Activated CD4-positive, CD25-positive, alpha-beta regulatory T cell treated with anti-CD3 and anti-CD28 coated beads, Interleukin-2, amount 50 U/mL, for 72 hours (primary cell): Measurements from ENCODE around the gene MRPL16.

Experiments
- DNase-seq: peaks from one replicate; pipeline ENCODE4 v3.0.0; 2021

The MRPL16 gene

GRCh38 chr11:59770319-59770718 is 40.3 kb downstream of the MRPL16 start:
- no peak for DNase-seq

- DNase-seq = no peak
These were observed 40.8 kb downstream of the MRPL16 start for GRCh38 chr11:59769828-59770227.

- no peak for DNase-seq
These were observed 41.5 kb downstream of the MRPL16 start for GRCh38 chr11:59769111-59769510.

- DNase-seq = no peak
These were observed 43.4 kb downstream of the MRPL16 start for GRCh38 chr11:59767225-59767611.

- DNase-seq = no peak
These were observed 43.9 kb downstream of the MRPL16 start for GRCh38 chr11:59766542-59767224.

GRCh38 chr11:59765068-59765735 is 45.4 kb downstream of the MRPL16 start:
- DNase-seq = no peak

GRCh38 chr11:59761993-59762392 is 48.6 kb downstream of the MRPL16 start:
- DNase-seq = no peak

GRCh38 chr11:59760771-59761170 is 49.8 kb downstream of the MRPL16 start:
- DNase-seq = no peak

GRCh38 chr11:59759900-59760299 is 50.7 kb downstream of the MRPL16 start:
- DNase-seq = no peak

GRCh38 chr11:59758401-59759037 is 52.1 kb downstream of the MRPL16 start:
- no peak for DNase-seq

- no peak for DNase-seq
These were observed 53.7 kb downstream of the MRPL16 start for GRCh38 chr11:59756845-59757244.

- DNase-seq = no peak
These were observed 54.1 kb downstream of the MRPL16 start for GRCh38 chr11:59756558-59756840.
